Astrocyte (in vitro differentiated cells and primary cell): ENCODE results near the gene FAM222A.

Experiments
- EZH2 ChIP-seq: IDR thresholded peaks from 2 replicates; pipeline ENCODE4 v1.6.1; 2012; ENCODE audit warnings: mild to moderate bottlenecking, low read length, inconsistent platforms; ENCODE audit not compliant: insufficient read depth
- TF ChIP-seq, protein P1 (sequence below): IDR thresholded peaks from 2 replicates; pipeline ENCODE4 v1.5.1; 2011; ENCODE audit warnings: low read depth, mild to moderate bottlenecking, inconsistent platforms, low read length, moderate library complexity; ENCODE audit not compliant: insufficient read depth

DNA sequence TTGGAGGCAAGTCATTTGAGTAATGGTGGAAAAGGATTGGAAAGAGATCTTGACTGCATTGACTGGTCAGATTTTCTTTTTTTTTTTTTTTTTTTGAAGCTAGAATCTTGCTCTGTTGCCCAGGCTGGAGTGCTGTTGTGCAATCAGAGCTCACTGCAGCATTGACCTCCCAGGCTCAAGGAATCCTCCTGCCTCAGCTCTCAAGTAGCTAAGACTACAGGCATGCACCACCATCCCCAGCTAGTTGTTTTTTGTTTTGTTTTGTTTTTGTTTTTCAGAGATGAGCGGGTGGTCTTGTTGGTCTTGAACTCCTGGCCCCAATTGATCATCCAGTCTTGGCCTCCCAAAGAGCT is 30.9 kb upstream of the FAM222A start:
- TF ChIP-seq, protein P1, sequence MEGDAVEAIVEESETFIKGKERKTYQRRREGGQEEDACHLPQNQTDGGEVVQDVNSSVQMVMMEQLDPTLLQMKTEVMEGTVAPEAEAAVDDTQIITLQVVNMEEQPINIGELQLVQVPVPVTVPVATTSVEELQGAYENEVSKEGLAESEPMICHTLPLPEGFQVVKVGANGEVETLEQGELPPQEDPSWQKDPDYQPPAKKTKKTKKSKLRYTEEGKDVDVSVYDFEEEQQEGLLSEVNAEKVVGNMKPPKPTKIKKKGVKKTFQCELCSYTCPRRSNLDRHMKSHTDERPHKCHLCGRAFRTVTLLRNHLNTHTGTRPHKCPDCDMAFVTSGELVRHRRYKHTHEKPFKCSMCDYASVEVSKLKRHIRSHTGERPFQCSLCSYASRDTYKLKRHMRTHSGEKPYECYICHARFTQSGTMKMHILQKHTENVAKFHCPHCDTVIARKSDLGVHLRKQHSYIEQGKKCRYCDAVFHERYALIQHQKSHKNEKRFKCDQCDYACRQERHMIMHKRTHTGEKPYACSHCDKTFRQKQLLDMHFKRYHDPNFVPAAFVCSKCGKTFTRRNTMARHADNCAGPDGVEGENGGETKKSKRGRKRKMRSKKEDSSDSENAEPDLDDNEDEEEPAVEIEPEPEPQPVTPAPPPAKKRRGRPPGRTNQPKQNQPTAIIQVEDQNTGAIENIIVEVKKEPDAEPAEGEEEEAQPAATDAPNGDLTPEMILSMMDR, result no peak
- TF ChIP-seq EZH2, result no peak
